ENCODE data around the gene TNS1. TPM values are rescaled to one million over a fixed set of nuclear protein-coding genes. Genes with fewer than 3 reads are reported as not detected.

The TNS1 gene
- polyA plus RNA-seq, 3 donors = 0.26 to 1.6 (median 1.5) TPM

GRCh38 chr2:217807025-217807424, 195.8 kb downstream of the TNS1 start:
- no CpG with 5 or more reads among the region's 3 CpGs for WGBS (ENCODE audit: insufficient coverage)
- Histone ChIP-seq H3K79me2 (ENCODE audit: insufficient read depth, low read length) (no peaks in the 10 kb centered on the region), H3K27ac (ENCODE audit: low read depth in 1 of 2, low read length in 2 of 2) (no peak overlapping the region), H3K4me2 (replicated peaks; ENCODE audit: extremely low read depth, low read length, poor library complexity, severe bottlenecking) (no peak overlapping the region), H3K9me3 (replicated peaks in 1 of 2; ENCODE audit: control insufficient read depth in 1 of 2, insufficient read depth in 1 of 2, low read length in 2 of 2) (no peaks in the 10 kb centered on the region), H3K27me3 (ENCODE audit: control insufficient read depth in 2 of 2, insufficient read depth in 2 of 2, low read length in 2 of 2) (no peaks in the 10 kb centered on the region), H3K4me1 (ENCODE audit: control insufficient read depth in 1 of 2, insufficient read depth in 2 of 2, low read length in 2 of 2) (peaks cover 3 to 4% of the 10 kb centered on the region in 2 donors), H3K4me3 (replicated peaks in 1 of 3; ENCODE audit: low read depth in 2 of 3, low read length in 3 of 3) (no peak overlapping the region), H3K9ac (ENCODE audit: insufficient read depth, low read length, poor library complexity, severe bottlenecking) (no peak overlapping the region), H2AFZ (ENCODE audit: insufficient read depth, low read depth, low read length, poor library complexity, severe bottlenecking) (no peak overlapping the region), H4K20me1 (ENCODE audit: insufficient read depth, low read length) (no peaks in the 10 kb centered on the region), H3K36me3 (replicated peaks in 1 of 2; ENCODE audit: control insufficient read depth in 1 of 2, insufficient read depth in 2 of 2, low read length in 2 of 2) (peaks cover 12 to 34% of the 10 kb centered on the region in 2 donors)
- H3K4me1 Mint-ChIP-seq = peaks cover 6% of the 10 kb centered on the region
- TF ChIP-seq CTCF (IDR thresholded peaks at IDR 0.05) = no peak
- intact Hi-C loops (cut with micrococcal nuclease) = no loop called here
- peaks cover 0 to 3% (median 2%) of the 10 kb centered on the region in 7 donors for H3K9me3 Mint-ChIP-seq
- peaks cover 0 to 2% (median 1%) of the 10 kb centered on the region in 3 donors for H3K27me3 Mint-ChIP-seq (ENCODE audit: low read depth in 3 of 3)
- H3K4me3 Mint-ChIP-seq = no peak overlapping the region
- no peak for DNase-seq
- peaks cover 37% of the 10 kb centered on the region in 2 donors for H3K36me3 Mint-ChIP-seq
- no peak overlapping the region for H3K27ac Mint-ChIP-seq

- Histone ChIP-seq H3K27me3 (ENCODE audit: control insufficient read depth in 2 of 2, insufficient read depth in 2 of 2, low read length in 2 of 2) (no peaks in the 10 kb centered on the region), H3K27ac (ENCODE audit: low read depth in 1 of 2, low read length in 2 of 2) (no peak overlapping the region), H3K4me1 (ENCODE audit: control insufficient read depth in 1 of 2, insufficient read depth in 2 of 2, low read length in 2 of 2) (peaks cover 3 to 4% of the 10 kb centered on the region in 2 donors), H3K79me2 (ENCODE audit: insufficient read depth, low read length) (no peaks in the 10 kb centered on the region), H3K36me3 (replicated peaks in 1 of 2; ENCODE audit: control insufficient read depth in 1 of 2, insufficient read depth in 2 of 2, low read length in 2 of 2) (peaks cover 11 to 28% of the 10 kb centered on the region in 2 donors), H3K4me2 (replicated peaks; ENCODE audit: extremely low read depth, low read length, poor library complexity, severe bottlenecking) (no peak overlapping the region), H3K4me3 (replicated peaks in 1 of 3; ENCODE audit: low read depth in 2 of 3, low read length in 3 of 3) (no peak overlapping the region), H3K9ac (ENCODE audit: insufficient read depth, low read length, poor library complexity, severe bottlenecking) (no peak overlapping the region), H2AFZ (ENCODE audit: insufficient read depth, low read depth, low read length, poor library complexity, severe bottlenecking) (no peak overlapping the region), H4K20me1 (ENCODE audit: insufficient read depth, low read length) (no peaks in the 10 kb centered on the region), H3K9me3 (replicated peaks in 1 of 2; ENCODE audit: control insufficient read depth in 1 of 2, insufficient read depth in 1 of 2, low read length in 2 of 2) (no peaks in the 10 kb centered on the region)
- Mint-ChIP-seq H3K27me3 (ENCODE audit: low read depth in 3 of 3) (peaks cover 0 to 4% (median 1%) of the 10 kb centered on the region in 3 donors), H3K4me1 (peaks cover 6% of the 10 kb centered on the region), H3K4me3 (no peak overlapping the region), H3K27ac (peak overlapping the region in 1 of 7 donors; percentile 45), H3K9me3 (peaks cover 0 to 3% (median 2%) of the 10 kb centered on the region in 7 donors), H3K36me3 (peaks cover 31 to 32% of the 10 kb centered on the region in 2 donors)
- TF ChIP-seq CTCF (IDR thresholded peaks at IDR 0.05) = no peak
- intact Hi-C loops (cut with micrococcal nuclease) = no loop called here
- 58% methylated on average over 3 of the region's 3 CpGs for WGBS (ENCODE audit: insufficient coverage)
- peak in 2 of 3 donors; percentile 11 to 27 for DNase-seq
These were observed 196.4 kb downstream of the TNS1 start for GRCh38 chr2:217806482-217806765.

Measured in CD14-positive monocyte (primary cell).